ENCODE data around the gene BTBD8.
"Not testable (repeated sequence)": the region's sequence is repeated elsewhere in the genome, so short reads cannot be mapped to it uniquely, and the experiment has no call there.

The BTBD8 gene

DNA sequence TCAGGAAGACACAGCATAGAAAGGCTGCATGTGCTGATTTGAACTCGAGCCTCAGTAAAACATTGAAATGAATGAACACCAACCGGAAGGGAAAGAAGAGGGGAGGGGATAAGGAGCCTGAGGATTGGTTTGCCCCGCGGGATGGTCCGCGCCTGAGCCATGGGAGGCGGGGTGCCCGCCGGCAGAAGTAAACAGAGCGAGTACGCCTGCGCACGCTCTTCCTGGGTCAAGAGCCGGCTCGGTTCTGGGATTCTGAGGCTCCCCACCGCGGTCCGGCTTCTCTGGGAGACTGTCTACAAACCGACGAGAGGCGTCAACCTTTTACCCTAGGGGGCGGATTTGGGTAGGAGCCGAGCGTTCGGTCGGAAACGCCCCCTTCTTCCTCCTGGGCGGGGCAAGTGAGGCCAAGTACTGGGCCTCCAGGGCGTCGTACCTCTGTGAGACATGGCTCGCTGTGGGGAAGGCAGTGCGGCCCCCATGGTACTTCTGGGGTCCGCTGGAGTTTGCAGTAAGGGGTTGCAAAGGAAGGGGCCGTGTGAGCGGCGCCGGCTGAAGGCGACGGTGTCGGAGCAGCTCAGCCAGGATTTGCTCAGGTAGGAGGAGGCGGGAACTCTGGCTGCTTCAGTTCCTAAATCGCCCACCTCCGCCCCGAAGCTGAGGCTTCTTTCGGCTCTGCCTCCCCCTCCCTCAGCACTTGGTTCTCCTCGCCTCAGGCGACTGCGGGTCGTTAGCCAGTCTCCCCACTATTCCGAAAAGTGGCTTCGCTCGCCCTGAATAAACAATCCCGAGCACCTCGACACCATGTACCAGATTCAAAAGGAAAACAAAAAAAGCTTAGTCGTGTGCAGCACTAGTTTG is at the start of gene BTBD8:
Gene BTBD8, plus strand, starts transcription at position 218 of the 858 bp plus-strand sequence. Its CDS starts 227 bp downstream, at position 445.
- in situ Hi-C loops (cut with MboI; ENCODE audit: low sequenced_read_pairs): no loop called here

DNA sequence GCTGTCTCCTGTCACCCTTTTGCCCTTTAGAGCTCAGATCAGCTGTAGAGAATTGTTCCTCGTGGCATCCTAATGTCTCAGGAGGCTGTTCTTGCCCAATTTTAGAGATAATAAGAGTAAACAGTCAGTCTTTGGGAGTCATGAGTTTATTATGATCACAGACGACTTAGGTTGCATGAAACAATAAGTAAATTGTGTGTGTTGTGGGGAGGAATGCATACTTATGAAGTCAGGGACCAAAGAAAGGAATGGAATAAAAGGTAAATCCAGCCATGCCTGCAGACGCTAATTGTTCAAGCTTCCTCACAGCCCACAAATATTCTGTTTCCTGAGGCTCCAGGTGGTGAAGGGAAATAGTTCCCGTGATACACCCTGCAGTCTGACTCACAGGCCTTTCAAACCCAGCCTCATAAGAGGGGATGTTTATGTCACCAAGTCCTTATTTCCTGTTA is 49.5 kb upstream of the BTBD8 start:
- in situ Hi-C loops (cut with MboI; ENCODE audit: low sequenced_read_pairs): no loop called here

DNA sequence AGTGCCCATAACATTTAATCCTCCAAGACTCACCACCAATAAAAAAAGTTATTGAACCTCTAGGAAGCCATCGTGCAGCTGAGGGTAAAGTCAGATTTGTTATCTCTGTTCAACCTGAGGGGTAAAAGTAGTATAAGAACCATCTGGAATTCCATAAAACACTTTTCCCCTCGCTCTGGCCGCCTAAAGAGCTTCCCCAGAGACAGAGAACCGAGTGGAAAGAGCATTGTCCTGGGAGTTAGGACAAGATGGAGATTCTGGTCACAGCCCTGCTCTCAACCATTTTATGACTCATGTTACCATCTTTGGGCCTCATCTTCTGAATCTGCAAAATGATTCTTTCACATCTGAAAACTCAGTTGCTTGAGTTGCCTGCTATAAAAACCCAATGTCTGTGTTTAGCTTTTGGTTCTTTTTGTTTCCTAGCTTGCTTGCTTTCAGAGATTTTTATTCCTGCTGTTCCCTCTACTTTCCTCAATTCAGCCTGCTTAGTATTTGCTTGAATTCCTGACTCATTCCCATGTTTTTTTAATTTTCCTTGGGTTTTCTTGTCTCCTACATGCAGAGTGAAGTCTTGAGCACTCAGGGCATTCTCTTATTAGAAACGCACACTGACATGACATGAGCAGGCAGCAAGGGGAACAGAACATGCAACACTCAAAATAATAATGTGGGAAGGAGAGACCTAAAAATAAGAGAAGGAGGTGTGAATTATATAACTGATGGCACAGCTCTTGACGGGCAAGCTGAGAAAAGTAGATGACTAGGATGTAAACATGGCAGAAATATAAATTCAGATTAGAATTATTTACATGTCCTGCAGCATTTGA is 48.6 kb upstream of the BTBD8 start:
- in situ Hi-C loops (cut with MboI; ENCODE audit: low sequenced_read_pairs): no loop called here

DNA sequence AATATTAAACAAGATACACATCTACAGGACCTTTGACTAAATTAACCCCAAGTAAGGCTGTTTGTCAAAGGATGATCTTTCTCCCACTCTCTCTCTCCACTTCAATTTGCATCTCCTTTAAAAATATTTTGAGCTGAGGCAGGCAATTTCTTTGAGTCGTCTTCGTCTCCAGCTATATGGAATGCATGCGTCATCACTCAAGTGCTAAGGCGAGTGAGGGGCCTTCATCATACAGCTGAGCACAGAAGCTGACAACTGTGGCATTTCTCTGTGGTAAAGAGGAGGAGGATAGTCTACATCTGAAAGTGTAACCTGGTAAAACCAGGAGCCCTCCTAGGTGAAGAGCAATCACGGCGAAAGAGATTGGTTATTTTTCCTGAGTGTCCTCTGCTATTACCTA is 42.7 kb upstream of the BTBD8 start:
- in situ Hi-C loops (cut with MboI; ENCODE audit: low sequenced_read_pairs): no loop called here

DNA sequence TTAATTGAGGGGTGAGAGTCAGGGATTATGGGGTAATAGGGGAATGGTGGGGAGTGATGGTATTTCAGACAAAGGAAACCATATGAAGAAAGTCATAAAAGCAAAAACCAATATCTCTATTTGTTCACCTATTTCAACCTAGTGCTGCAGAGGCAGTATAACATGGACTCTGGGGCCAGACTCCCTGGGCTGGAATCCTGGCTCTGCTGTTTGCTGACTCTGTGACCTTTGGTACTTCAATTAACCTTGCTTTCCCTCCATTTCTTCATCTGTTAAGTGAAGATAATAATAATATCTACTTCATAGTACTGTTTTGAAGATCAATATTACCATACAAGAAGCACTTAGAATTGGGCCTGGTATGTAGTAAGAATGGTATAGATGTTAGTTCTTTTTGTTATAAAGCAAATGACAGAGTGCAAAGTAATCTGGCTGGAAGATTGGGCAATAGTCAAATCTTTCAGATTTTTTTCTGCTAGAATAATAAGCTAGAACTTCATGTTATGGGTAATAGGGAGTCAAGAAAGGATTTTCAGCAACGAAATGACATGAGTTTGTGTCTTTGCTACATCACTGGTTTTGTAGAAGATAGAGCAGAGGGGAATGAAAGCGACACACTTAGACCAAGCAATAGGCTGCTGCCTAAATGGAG is 41.3 kb upstream of the BTBD8 start:
- in situ Hi-C loops (cut with MboI; ENCODE audit: low sequenced_read_pairs): no loop called here

DNA sequence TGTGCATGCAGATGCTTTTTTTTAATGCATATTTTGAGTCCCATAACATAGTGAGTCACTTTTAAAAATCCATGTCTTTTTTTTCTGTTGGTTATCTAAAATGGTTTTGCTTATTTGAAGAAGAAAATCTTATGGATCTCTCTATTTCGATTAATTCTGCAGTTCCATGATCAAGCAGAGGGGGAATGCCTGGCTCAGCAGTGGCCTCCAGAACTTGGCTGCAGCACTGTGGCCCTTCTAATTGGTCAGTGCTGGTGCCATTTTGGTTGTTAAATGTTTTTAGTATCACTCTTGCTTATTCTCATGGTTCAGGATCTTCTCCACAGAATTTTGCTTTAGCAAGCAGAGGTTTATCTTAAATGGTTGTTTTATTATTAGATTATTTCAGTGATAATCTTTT is 39.2 kb upstream of the BTBD8 start:
- in situ Hi-C loops (cut with MboI; ENCODE audit: low sequenced_read_pairs): no loop called here

DNA sequence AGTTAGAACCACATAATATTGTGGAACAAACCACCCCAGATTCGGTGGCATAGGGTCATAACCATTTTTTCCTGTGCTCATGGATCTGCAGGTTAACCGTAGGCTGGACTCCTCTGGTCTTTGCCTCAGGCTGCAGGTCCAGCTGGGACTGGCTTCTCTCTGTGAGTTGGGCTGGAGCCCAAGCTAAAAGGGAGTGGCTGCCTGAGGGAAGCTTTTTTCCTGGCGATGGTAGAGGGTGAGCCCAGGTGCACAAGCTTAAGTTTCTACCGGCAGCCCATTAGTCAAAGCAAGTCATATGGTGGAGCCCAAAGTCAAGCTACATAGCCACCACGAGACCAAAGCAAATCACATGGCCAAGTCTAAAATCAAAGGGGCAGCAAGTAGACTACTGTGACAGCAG is 36.5 kb upstream of the BTBD8 start:
- in situ Hi-C loops (cut with MboI; ENCODE audit: low sequenced_read_pairs): no loop called here

DNA sequence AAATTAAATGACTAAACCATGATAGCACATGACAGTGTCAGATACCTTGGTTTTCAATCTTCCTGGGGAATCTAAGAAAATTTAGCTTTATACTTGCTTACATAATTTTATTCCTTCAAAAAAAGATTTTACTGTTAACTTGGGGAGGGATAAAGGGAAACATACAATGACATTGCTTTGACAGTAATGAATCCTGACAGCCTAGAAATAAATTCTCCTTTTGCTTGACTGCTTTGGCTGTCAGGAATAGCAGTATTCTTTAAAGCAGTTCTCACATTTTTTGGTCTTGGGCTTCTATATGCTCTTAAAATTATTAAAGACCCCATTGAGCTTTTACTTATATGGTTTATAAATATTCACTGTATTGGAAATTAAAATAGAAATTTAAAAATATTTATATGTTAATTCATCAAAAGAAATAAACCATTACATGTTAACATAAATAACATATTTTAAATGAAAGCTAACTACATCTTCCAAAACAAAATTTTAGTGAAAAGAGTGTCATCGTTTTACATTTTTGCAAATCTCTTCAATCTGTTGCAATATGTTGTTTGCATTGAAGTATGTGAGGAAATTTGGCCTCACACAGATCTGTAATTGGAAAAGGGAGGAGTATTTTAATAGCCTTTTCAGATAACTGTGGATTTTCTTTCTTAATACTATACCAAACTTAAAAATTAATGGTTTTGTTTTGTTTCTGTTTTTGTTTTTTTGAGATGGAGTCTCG is 34.2 kb upstream of the BTBD8 start:
- in situ Hi-C loops (cut with MboI; ENCODE audit: low sequenced_read_pairs): no loop called here

DNA sequence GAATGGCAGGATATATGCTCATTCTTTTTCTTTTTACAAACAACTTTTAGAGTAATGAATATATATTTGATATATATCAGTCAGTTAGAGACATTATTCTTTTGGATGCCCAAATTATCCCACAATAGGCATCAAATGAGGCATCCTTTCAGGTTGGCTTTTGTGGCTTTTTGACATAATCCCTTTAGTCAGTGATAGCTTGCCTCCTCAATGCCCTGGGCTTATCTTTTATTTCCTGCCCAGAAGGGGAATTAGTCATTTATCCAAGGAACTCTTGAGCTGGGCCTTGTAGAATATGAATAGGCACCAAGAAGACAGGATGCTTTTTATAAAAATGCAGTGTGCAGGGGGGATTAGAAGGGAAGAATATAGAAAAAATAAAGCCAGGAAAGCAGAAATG is 28.2 kb upstream of the BTBD8 start:
- in situ Hi-C loops (cut with MboI; ENCODE audit: low sequenced_read_pairs): no loop called here

DNA sequence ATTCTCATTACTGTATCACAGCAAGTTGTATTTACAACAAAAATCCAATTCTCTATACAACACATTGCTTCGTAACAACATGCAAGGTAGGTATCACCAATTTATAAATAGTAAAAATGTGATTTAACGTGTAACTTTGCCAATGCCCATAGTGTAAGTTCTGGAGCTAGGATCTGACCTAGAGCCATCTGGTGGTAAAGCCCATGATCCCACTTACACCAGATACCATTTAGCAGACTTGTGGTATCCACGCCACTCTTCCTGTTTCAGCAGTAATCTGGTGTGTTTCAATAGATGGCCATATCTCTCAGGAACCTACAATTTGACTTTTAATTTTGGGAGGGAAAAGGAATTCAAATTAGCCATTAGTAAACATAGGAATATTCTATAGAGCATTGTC is 15.1 kb upstream of the BTBD8 start:
- in situ Hi-C loops (cut with MboI; ENCODE audit: low sequenced_read_pairs): no loop called here

DNA sequence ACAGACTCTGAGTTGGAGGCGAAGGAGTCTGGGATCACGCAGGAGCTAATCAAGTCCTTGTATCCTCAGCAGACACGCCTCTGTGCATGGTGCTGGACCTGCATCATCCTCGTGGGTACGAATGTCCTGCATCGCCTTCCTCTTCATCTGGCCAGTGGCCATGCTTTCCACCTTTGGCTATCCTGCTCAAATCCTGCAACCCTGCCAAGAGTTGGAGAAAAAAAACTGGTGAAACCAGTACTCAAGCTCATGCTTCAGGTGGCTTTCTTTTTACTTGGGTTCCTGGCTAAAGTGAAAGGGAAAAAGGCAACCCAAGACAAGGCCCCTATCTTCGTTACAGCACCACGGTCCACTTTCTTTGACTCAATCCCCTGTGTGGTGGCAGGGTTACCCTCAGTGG is 13.8 kb upstream of the BTBD8 start:
- in situ Hi-C loops (cut with MboI; ENCODE audit: low sequenced_read_pairs): no loop called here

DNA sequence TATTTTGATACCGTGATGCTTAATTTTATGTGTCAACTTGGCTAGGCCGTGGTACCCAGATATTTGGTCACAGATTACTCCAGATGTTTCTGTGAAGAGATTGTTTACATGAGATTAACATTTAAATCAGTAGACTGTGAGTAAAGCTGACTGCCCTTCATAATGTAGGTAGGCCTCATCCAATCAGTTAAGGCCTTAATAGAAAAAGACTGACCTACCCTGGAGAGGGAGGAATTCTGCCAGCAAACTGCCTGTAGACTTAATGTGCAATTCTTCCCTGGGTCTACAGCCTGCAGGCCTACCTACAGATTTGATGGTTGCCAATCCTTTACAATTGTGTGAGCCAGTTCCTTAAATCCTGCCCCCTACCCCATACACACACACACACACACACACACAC is 9.3 kb upstream of the BTBD8 start:
- in situ Hi-C loops (cut with MboI; ENCODE audit: low sequenced_read_pairs): no loop called here

DNA sequence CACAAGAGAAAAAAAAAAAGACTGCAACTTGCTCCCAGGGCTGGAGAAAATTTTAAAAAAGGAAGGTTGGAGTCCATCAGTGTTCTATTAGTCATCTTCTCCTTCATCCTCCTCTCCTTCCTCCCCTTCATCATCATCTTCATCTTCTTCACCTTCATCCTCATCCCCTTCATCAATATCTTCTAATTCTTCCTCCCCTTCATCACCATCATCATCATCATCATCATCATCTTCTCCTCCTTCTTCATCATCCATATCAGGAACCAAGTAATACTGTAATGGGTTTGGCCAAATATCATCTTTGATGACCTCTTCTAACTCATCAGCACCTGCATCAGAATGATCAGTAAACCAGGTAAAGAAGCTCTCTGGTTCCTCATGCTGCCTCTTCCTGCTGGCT is 5.7 kb upstream of the BTBD8 start:
- in situ Hi-C loops (cut with MboI; ENCODE audit: low sequenced_read_pairs): not testable (repeated sequence)

DNA sequence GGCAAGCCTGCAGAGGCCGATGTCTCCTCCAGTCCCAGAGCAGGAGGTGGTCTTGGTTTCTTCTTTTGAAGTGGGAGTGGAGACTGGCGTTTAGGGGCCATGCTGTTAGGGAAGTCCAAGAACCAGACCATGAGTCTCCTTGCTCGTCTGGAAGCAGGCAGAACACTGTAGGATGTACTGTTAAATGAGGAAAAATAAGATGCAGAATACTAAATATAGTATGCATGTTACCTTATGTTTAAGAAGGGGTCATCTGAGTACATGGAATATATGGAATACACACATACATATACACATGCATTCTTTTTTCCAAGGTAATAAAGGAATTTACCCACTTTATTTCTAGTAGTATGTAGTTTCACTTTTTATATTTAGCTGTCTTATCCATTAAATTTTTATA is 4.8 kb upstream of the BTBD8 start, which contains the start of gene SETSIP:
Gene SETSIP, minus strand, starts transcription at position 101 of the 400 bp plus-strand sequence. Its CDS starts 0 bp downstream, at position 101.
- in situ Hi-C loops (cut with MboI; ENCODE audit: low sequenced_read_pairs): no loop called here

DNA sequence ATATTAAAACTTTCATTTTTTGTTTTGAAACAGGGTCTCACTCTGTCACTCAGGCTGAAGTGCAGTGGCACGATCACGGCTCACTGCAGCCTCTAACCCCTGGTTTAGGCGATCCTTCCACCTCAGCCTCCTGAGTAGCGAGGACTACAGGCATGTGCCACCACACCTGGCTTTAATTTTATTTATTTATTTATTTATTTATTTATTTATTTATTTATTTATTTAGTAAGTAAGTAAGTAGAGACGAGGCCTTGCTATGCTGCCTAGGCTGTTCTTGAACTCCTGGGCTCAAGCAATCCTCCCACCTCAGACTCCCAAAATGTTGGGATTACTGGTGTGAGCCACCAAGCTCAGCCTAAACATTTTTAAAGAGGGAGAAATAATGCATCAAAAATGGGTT is 3.8 kb upstream of the BTBD8 start:
- in situ Hi-C loops (cut with MboI; ENCODE audit: low sequenced_read_pairs): no loop called here

DNA sequence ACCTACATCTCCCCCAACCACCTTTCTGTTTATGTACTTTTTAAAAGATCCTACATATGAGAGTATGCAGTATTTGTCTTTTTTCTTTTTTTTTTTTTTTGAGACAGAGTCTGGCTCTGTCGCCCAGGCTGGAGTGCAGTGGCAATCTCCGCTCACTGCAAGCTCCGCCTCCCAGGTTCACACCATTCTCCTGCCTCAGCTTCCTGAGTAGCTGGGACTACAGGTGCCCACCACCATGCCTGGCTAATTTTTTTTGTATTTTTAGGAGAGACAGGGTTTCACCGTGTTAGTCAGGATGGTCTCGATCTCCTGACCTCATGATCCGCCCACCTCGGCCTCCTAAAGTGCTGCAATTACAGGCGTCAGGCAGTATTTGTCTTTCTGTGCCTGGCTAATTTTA is 2.1 kb upstream of the BTBD8 start:
- in situ Hi-C loops (cut with MboI; ENCODE audit: low sequenced_read_pairs): not testable (repeated sequence)

DNA sequence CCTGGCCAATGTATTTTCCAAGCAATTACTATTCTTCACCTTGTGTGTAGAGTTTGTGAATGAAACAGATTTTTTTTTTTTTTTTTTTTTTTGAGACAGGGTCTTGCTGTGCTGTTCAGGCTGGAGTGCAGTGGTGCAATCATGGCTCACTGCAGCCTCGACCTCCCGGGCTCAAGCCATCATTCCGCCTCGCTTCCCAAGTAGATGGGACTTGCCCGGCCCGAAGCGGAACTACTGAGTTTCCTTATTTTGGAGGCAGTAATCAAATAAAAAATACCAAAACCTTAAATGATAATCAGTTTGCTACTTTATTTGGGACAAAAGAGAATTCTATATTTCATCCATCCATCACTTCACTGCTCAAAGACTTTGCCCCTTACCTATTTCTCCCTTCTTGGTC is 704 bp upstream of the BTBD8 start:
- in situ Hi-C loops (cut with MboI; ENCODE audit: low sequenced_read_pairs): no loop called here

DNA sequence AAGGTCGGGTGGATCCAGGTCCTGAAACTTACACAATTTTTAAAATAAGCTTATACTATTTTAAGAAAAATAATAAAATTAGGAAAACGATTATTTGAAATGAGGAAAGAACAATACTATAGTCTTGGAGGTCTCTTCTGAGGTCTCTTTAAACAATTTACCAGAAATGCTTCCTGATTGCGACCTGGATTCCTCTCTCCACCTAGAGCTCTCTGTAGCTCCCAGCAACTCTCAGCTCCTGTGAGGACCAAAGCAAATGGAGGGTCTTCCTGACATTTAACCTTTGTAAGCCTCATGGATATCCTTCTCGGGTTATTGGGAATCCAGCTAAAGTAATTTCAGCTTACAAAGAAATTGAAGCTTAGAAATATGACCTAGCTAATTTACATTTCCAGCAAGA is 886 bp downstream of the BTBD8 start:
- in situ Hi-C loops (cut with MboI; ENCODE audit: low sequenced_read_pairs): no loop called here

DNA sequence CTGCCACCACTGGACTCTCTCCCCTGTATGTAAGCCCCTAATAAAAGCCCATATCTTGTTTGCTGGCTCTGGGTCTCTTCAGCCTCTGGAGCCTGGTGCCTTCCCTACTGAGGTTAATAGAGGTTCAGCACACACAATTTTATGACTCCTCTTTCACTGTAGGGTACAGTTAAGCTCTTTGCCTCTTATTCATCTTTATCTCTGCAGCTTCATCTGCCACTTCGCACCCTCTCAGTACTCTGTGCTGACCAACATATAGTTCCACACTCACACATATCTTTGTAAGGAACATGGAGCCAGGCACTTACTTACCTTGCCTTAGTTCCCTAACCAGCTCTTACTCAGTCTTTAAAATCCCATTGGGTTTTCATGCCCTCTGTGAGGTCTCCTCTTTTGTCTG is 4.5 kb downstream of the BTBD8 start:
- in situ Hi-C loops (cut with MboI; ENCODE audit: low sequenced_read_pairs): no loop called here

DNA sequence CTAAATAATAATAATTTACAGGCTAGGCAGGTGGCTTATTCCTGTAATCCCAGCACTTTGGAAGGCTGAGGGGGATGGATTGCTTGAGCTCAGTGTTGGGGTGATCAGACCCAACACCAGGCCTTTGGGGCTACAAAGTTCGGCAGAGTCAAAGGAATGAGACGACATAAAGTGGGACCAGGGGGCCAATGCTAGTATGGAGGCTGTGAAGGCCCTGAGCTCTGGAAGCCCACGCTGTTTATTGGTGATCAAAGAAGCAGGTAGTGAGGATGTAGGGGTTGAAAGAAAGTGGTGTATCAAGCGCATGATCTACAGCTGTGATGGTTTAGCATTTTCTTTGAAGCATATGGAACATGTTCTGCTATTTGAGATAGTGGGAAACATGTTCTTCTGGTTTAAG is 5.6 kb downstream of the BTBD8 start:
- in situ Hi-C loops (cut with MboI; ENCODE audit: low sequenced_read_pairs): no loop called here

DNA sequence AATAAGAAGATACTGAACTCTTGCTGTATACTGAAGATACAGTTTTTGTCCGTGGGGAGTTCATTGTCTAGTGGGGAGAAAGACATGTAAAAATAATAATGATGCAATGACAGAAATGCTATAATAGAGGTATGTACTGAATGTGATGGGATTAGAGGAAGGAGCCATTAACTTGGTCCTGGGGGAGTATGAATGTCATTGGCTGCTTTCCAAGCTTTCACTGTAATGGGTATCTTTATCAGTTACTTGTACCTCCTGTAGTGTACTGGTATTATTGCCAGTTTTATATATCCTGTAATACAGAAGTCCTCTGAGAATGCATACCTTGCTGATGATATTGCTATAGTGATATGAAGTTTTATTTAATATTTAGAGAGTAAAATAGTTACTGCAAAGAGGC is 7.4 kb downstream of the BTBD8 start:
- in situ Hi-C loops (cut with MboI; ENCODE audit: low sequenced_read_pairs): no loop called here
